HepG2 (cell line): Measurements from ENCODE around the gene INO80B. TPM values are rescaled to one million over a fixed set of nuclear protein-coding genes. Genes with fewer than 3 reads are reported as not detected.
A peak's percentile ranks its signal among the peaks of the same experiment; 100 is the strongest.

ENCODE experiments used
- ATAC-seq: fragments of 200-7000 bp; cut with Tn5 transposase; 3 replicates; pipeline ENCODE4 v1.9.1; 2020; ENCODE audit warnings: mild to moderate bottlenecking, moderate library complexity
- BruUV-seq: library from RNA; stranded (reverse); fragments of 400-500 nt; replicated peaks from 2 replicates; lab custom pipeline; 2021; lab: Mats Ljungman, UMichigan
- CTCF ChIA-PET: fragments of 300-600 bp; formaldehyde crosslinking; extraction: SDS; loops from one replicate; lab custom pipeline; 2021; ENCODE audit warnings: low total read pairs, inconsistent platforms, low intra/inter-chr PET ratio; lab: Yijun Ruan, JAX
- POLR2A ChIA-PET: fragments of 350-600 bp; sonication (Branson Sonifier 250); formaldehyde crosslinking; loops from one replicate; lab custom pipeline; 2020; ENCODE audit warnings: antibody characterized with exemption, inconsistent platforms; lab: Yijun Ruan, JAX
- DNase-seq: peaks from one replicate; pipeline ENCODE4 v3.0.0-alpha.2; 2015; ENCODE audit warnings: low spot score
- FAIRE-seq: peaks from 3 replicates; lab custom pipeline; 2011; peaks lifted over from hg19 to GRCh38; lab: Jason Lieb, UNC
- H2AFZ ChIP-seq: one replicate; pipeline ENCODE4 v1.6.1; 2011; ENCODE audit warnings: low read length, inconsistent platforms
- H3K27ac ChIP-seq: fragments of 300-600 bp; 3 replicates; pipeline ENCODE4 v1.8.0; 2011; ENCODE audit warnings: mixed run types, mild to moderate bottlenecking, mixed read lengths, low read length, inconsistent platforms; ENCODE audit not compliant: insufficient read depth; ENCODE audit errors: extremely low read length
- H3K27me3 ChIP-seq, 2 experiments: fragments of 200-600 bp in 1 of 2; 2 replicates in 1 of 2; 3 replicates in 1 of 2; pipeline versions ENCODE4 v1.6.0 to v1.8.0; 2011; ENCODE audit warnings: low read length in 2 of 2, mild to moderate bottlenecking in 2 of 2, moderate library complexity in 2 of 2, inconsistent platforms in 1 of 2; ENCODE audit not compliant: insufficient read depth in 2 of 2, control insufficient read depth in 1 of 2
- H3K36me3 ChIP-seq, 2 experiments: fragments of 200-600 bp in 1 of 2; replicated peaks in 1 of 2; 2 replicates in 1 of 2; 3 replicates in 1 of 2; pipeline versions ENCODE4 v1.5.1 to v1.8.0; 2011; ENCODE audit warnings: low read length in 2 of 2, inconsistent platforms in 1 of 2; ENCODE audit not compliant: insufficient read depth in 2 of 2, control insufficient read depth in 1 of 2
- H3K4me1 ChIP-seq: 2 replicates; pipeline ENCODE4 v1.5.1; 2012; ENCODE audit warnings: low read length, inconsistent platforms; ENCODE audit not compliant: insufficient read depth
- H3K4me2 ChIP-seq: 2 replicates; pipeline ENCODE4 v1.6.0; 2011; ENCODE audit warnings: low read depth, low read length, inconsistent platforms
- H3K4me3 ChIP-seq, 3 experiments: fragments of 200-600 bp in 1 of 3; sonication (generic), shearing (Covaris generic) in 1 of 3; replicated peaks in 1 of 3; 2 replicates each; pipeline ENCODE4 v1.5.1; 2011 to 2016; ENCODE audit warnings: low read length in 3 of 3, inconsistent platforms in 2 of 3, low read depth in 2 of 3, mild to moderate bottlenecking in 2 of 3, control low read depth in 1 of 3, mixed read lengths in 1 of 3; ENCODE audit not compliant: insufficient read depth in 1 of 3
- H3K79me2 ChIP-seq: one replicate; pipeline ENCODE4 v1.6.1; 2011; ENCODE audit warnings: low read length, inconsistent platforms; ENCODE audit not compliant: insufficient read depth
- H3K9ac ChIP-seq: 2 replicates; pipeline ENCODE4 v1.6.0; 2011; ENCODE audit warnings: mild to moderate bottlenecking, low read depth, low read length, inconsistent platforms; ENCODE audit not compliant: insufficient read depth
- H3K9me3 ChIP-seq: 2 replicates; pipeline ENCODE4 v1.5.1; 2012; ENCODE audit warnings: mild to moderate bottlenecking, low read length
- H4K20me1 ChIP-seq: 2 replicates; pipeline ENCODE4 v1.6.0; 2011; ENCODE audit warnings: inconsistent platforms, mild to moderate bottlenecking, low read length, moderate library complexity; ENCODE audit not compliant: insufficient read depth
- NPAS2 ChIP-seq: sonication (generic); formaldehyde crosslinking; IDR thresholded peaks from 2 replicates; pipeline ENCODE4 v1.8.0; 2022; ENCODE audit warnings: mild to moderate bottlenecking, missing genetic modification reagents, borderline replicate concordance
- POLR2A ChIP-seq, 2 experiments: IDR thresholded peaks; 2 replicates each; pipeline ENCODE4 v1.6.1; 2011; ENCODE audit warnings: low read depth in 2 of 2, low read length in 2 of 2, mild to moderate bottlenecking in 1 of 2, moderate library complexity in 1 of 2; ENCODE audit not compliant: insufficient read depth in 1 of 2
- ZFAT ChIP-seq: sonication (generic); formaldehyde crosslinking; conservative IDR thresholded peaks from 2 replicates; pipeline ENCODE4 v1.8.1; 2023; ENCODE audit warnings: missing genetic modification reagents, inconsistent platforms
- ZNF672 ChIP-seq: sonication (generic); formaldehyde crosslinking; IDR thresholded peaks from 2 replicates; pipeline ENCODE4 v1.8.1; 2022; ENCODE audit warnings: missing genetic modification reagents
- in situ Hi-C: cut with HindIII; loops from 2 replicates; pipeline ENCODE4 v1.10.0; 2017; ENCODE audit warnings: low pct_unique_long_range_greater_than_20kb; ENCODE audit not compliant: extremely low pct_ligation_motif_present
- intact Hi-C: fragments of 100-400 bp; cut with micrococcal nuclease; formaldehyde crosslinking; loops from one replicate; pipeline ENCODE4 v1.10.0; 2022; ENCODE audit not compliant: unreplicated experiment
- polyA plus RNA-seq, 8 experiments: library from polyadenylated mRNA; depleted of rRNA in 3 of 8; stranded (reverse) in 7 of 8; unstranded in 1 of 8; fragments of >200 nt; fragmentation: Illumina TruSeq in 4 of 8; extraction: Trizol in 4 of 8; gene quantifications; 2 replicates each; pipeline versions ENCODE4 v1.2.1 to v1.2.3, GENCODE V29; 2011 to 2016; ENCODE audit warnings: low read depth in 4 of 8, missing spikeins in 1 of 8, mixed read lengths in 1 of 8; ENCODE audit not compliant: insufficient read depth in 1 of 8
- total RNA-seq, 5 experiments: library from RNA; depleted of rRNA; stranded (reverse); fragments of >200 nt; fragmentation: Illumina TruSeq; extraction: Trizol; gene quantifications; 2 replicates each; pipeline ENCODE4 v1.2.3, GENCODE V29; 2016; ENCODE audit warnings: low read depth in 1 of 5

Gene INO80B
- total and polyA plus RNA-seq, 2 of the 13 experiments (the other 11 are each of a cell fraction or from before 2014, with no cell fraction given), result 6.2 to 14.5 TPM

DNA sequence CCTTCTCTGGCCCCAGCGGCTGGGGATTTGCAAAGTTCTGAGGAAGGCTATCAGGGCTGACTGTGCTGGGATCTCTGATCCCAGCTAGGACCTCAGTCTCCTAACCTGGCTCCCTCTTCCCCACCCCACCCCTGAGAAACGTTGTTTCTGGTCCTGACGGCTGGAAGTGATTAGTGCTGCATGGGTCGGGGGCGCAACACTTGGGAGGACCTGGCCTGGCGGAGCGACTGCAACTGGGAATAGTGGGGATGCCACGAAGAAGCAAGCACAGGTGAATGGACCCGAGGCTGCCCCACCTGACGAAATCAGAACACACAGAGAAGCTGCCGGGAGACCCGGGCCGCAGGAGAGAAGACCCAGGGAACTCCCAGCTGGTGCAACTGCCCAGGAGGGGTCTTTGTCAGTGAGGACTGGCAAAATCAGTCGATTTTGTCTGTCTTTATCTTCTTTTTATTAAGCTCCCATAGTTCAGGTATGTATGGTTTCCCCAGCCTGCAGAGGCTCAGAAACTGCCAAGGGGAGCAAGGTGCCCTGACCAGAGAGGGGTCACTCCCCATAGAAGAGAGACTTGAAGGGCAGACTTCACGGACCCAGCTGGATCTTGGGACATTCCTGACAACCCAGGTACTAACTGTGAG is 45.2 kb downstream of the INO80B start (continued):
- no peak for TF ChIP-seq ZNF672
- TF ChIP-seq, all 625 proteins: peak for 7

DNA sequence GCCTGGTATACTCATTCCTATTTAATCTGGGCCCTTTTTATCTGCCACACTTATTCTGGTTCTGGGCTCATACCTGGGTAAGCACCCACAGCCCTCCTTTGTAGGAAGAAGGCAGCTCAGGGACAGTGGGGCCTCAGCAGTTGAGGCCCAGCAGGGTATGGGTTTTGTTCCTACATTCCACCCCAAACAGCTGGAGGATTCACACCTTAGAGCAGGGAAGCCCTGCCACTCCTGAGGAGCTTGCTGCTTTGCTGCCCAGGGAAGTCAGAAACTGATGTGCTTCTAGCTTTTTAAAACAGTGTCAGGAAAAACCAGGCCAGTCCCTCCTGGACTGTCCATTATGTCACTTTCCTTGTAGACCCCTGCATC is 45.7 kb downstream of the INO80B start:
- peaks cover 77% of the 10 kb centered on the region for H3K4me1 ChIP-seq
- POLR2A ChIA-PET, result interaction anchor here (0.7 to 16.5 kb wide), 12 partner anchors 10 to 1323 kb away, joined by 3 to 795 read pairs (median 19); partner anchors contain the start of genes AUP1, CCDC142, DQX1 and HTRA2
- no TSS peak for BruUV-seq
- H3K9me3 ChIP-seq, result no peaks in the 10 kb centered on the region
- no peak overlapping the region for H2AFZ ChIP-seq
- H3K9ac ChIP-seq, result 0 out of 2 replicates have a peak overlapping the region, but pooled peaks have one; percentile 18
- peaks cover 41% of the 10 kb centered on the region for H3K79me2 ChIP-seq
- no peaks in the 10 kb centered on the region; a peak in 2 of 5 replicates for H3K36me3 ChIP-seq
- H3K27me3 ChIP-seq, result no peaks in the 10 kb centered on the region; a peak in 1 of 5 replicates
- peak overlapping the region; percentile 89 for H3K27ac ChIP-seq
- CTCF ChIA-PET, result no interaction called here
- FAIRE-seq, result no peak
- TF ChIP-seq NPAS2 (CRISPR knock-in tag), result no peak
- 0 out of 4 replicates have a peak, but pooled peaks of 1 of the 2 experiments have one; percentile 7 for TF ChIP-seq POLR2A (IDR thresholded peaks at IDR 0.05; ENCODE audit: insufficient read depth in 1 of 2, low read depth in 2 of 2, low read length in 2 of 2)
- 0 out of 2 replicates have a peak, but pooled peaks have one; percentile 4 for TF ChIP-seq ZFAT (CRISPR knock-in tag)
- peak overlapping the region; percentile 92 for H3K4me2 ChIP-seq
- in situ Hi-C loops, result no loop called here
- no peaks in the 10 kb centered on the region for H4K20me1 ChIP-seq
- ATAC-seq, result no peak
- H3K4me3 ChIP-seq, result peak overlapping the region in 1 of 3 experiments; percentile 86; a peak in 1 of 6 replicates
- DNase-seq, result no peak
- intact Hi-C loops, result loop anchor here (2.0 kb wide), 1 partner anchor 60 kb away; the partner anchor contains the start of gene RTKN
